WTC11 (cell line): ENCODE results near the gene STPG3. TPM values are rescaled to one million over a fixed set of nuclear protein-coding genes. Genes with fewer than 3 reads are reported as not detected.

Source experiments
- ATAC-seq: fragments of 200-7000 bp; cut with Tn5 transposase; 2 replicates; pipeline ENCODE4 v1.10.0; 2021; ENCODE audit warnings: mild to moderate bottlenecking, moderate library complexity
- CTCF ChIA-PET: fragments of 300-600 bp; sonication (Branson Sonifier 250); formaldehyde crosslinking; loops from one replicate; lab custom pipeline; 2021; ENCODE audit warnings: antibody characterized with exemption; lab: Charles Lee
- POLR2A ChIA-PET: fragments of 350-600 bp; sonication (Branson Sonifier 250); formaldehyde crosslinking; loops from one replicate; lab custom pipeline; 2021; ENCODE audit warnings: antibody characterized with exemption; lab: Charles Lee
- DNase-seq: peaks from one replicate; pipeline ENCODE4 v3.0.0; 2021; ENCODE audit warnings: low spot score
- H3K27ac Mint-ChIP-seq: 2 replicates; pipeline ENCODE4 v1.8.0; 2021; ENCODE audit warnings: mixed read lengths
- H3K27me3 Mint-ChIP-seq: 2 replicates; pipeline ENCODE4 v1.8.0; 2021; ENCODE audit warnings: low read depth, mild to moderate bottlenecking, moderate library complexity, mixed read lengths
- H3K36me3 Mint-ChIP-seq: 2 replicates; pipeline ENCODE4 v1.8.0; 2021; ENCODE audit warnings: mixed read lengths
- H3K4me1 Mint-ChIP-seq: 2 replicates; pipeline ENCODE4 v1.8.0; 2022; ENCODE audit warnings: mixed read lengths
- H3K4me3 Mint-ChIP-seq: 2 replicates; pipeline ENCODE4 v1.8.0; 2021; ENCODE audit warnings: mild to moderate bottlenecking, moderate library complexity, mixed read lengths
- H3K9me3 Mint-ChIP-seq: 2 replicates; pipeline ENCODE4 v1.8.0; 2021; ENCODE audit warnings: mixed read lengths
- AFF4 ChIP-seq: sonication (generic); formaldehyde crosslinking; IDR thresholded peaks from 2 replicates; pipeline ENCODE4 v1.8.1; 2023; ENCODE audit warnings: mild to moderate bottlenecking, missing genetic modification reagents, borderline replicate concordance
- ATF1 ChIP-seq: sonication (generic); formaldehyde crosslinking; IDR thresholded peaks from 2 replicates; pipeline ENCODE4 v1.8.1; 2023; ENCODE audit warnings: mild to moderate bottlenecking, moderate library complexity, missing genetic modification reagents
- CREM ChIP-seq: sonication (generic); formaldehyde crosslinking; IDR thresholded peaks from 2 replicates; pipeline ENCODE4 v1.8.1; 2022; ENCODE audit warnings: mild to moderate bottlenecking, missing genetic modification reagents, moderate library complexity
- E2F5 ChIP-seq: sonication (generic); formaldehyde crosslinking; IDR thresholded peaks from 2 replicates; pipeline ENCODE4 v1.8.1; 2022; ENCODE audit warnings: mild to moderate bottlenecking, moderate library complexity, missing genetic modification reagents
- EMX1 ChIP-seq: fragments of 250-450 bp; sonication (Bioruptor Pico); IDR thresholded peaks from 2 replicates; pipeline ENCODE4 v1.8.0; 2021; ENCODE audit warnings: mild to moderate bottlenecking
- ESRRA ChIP-seq: sonication (generic); formaldehyde crosslinking; IDR thresholded peaks from 2 replicates; pipeline ENCODE4 v1.8.1; 2022; ENCODE audit warnings: mild to moderate bottlenecking, missing genetic modification reagents, borderline replicate concordance
- FOXP1 ChIP-seq: sonication (generic); formaldehyde crosslinking; IDR thresholded peaks from 2 replicates; pipeline ENCODE4 v1.8.0; 2022; ENCODE audit warnings: missing genetic modification reagents, mild to moderate bottlenecking, moderate library complexity, borderline replicate concordance
- GABPB1 ChIP-seq: sonication (generic); formaldehyde crosslinking; IDR thresholded peaks from 2 replicates; pipeline ENCODE4 v1.8.1; 2023; ENCODE audit warnings: mild to moderate bottlenecking, missing genetic modification reagents
- HMGA2 ChIP-seq: fragments of 250-450 bp; sonication (Bioruptor Pico); IDR thresholded peaks from 2 replicates; pipeline ENCODE4 v1.4.0; 2021; ENCODE audit warnings: mild to moderate bottlenecking, moderate library complexity
- HMGXB4 ChIP-seq: sonication (generic); formaldehyde crosslinking; IDR thresholded peaks from 2 replicates; pipeline ENCODE4 v1.8.1; 2023; ENCODE audit warnings: mild to moderate bottlenecking, moderate library complexity, missing genetic modification reagents
- NFYB ChIP-seq: sonication (generic); formaldehyde crosslinking; conservative IDR thresholded peaks from 2 replicates; pipeline ENCODE4 v1.8.0; 2022; ENCODE audit warnings: low read depth, missing genetic modification reagents
- PRDM15 ChIP-seq: sonication (generic); formaldehyde crosslinking; IDR thresholded peaks from 2 replicates; pipeline ENCODE4 v1.8.0; 2022; ENCODE audit warnings: missing genetic modification reagents
- PRRX2 ChIP-seq: fragments of 250-450 bp; sonication (Bioruptor Pico); IDR thresholded peaks from 2 replicates; pipeline ENCODE4 v1.8.0; 2021; ENCODE audit warnings: mild to moderate bottlenecking
- SMAD4 ChIP-seq: sonication (generic); formaldehyde crosslinking; IDR thresholded peaks from 2 replicates; pipeline ENCODE4 v1.8.0; 2022; ENCODE audit warnings: mild to moderate bottlenecking, missing genetic modification reagents
- SP1 ChIP-seq: sonication (generic); formaldehyde crosslinking; conservative IDR thresholded peaks from 2 replicates; pipeline ENCODE4 v1.8.1; 2022; ENCODE audit warnings: missing genetic modification reagents
- USF2 ChIP-seq: sonication (generic); formaldehyde crosslinking; IDR thresholded peaks from 2 replicates; pipeline ENCODE4 v1.8.1; 2023; ENCODE audit warnings: mild to moderate bottlenecking, missing genetic modification reagents, moderate library complexity
- ZNF232 ChIP-seq: sonication (generic); formaldehyde crosslinking; IDR thresholded peaks from 2 replicates; pipeline ENCODE4 v1.8.0; 2022; ENCODE audit warnings: mild to moderate bottlenecking, missing genetic modification reagents
- ZNF317 ChIP-seq: sonication (generic); formaldehyde crosslinking; IDR thresholded peaks from 2 replicates; pipeline ENCODE4 v1.8.1; 2023; ENCODE audit warnings: low read depth, mild to moderate bottlenecking, moderate library complexity, missing genetic modification reagents, borderline replicate concordance
- ZNF396 ChIP-seq: fragments of 250-450 bp; sonication (Bioruptor Pico); IDR thresholded peaks from 2 replicates; pipeline ENCODE4 v1.8.0; 2021; ENCODE audit warnings: mild to moderate bottlenecking, moderate library complexity, borderline replicate concordance
- ZNF512 ChIP-seq: sonication (generic); formaldehyde crosslinking; IDR thresholded peaks from 2 replicates; pipeline ENCODE4 v1.8.1; 2022; ENCODE audit warnings: missing genetic modification reagents, borderline replicate concordance
- total RNA-seq: library from RNA; stranded (reverse); gene quantifications from 3 replicates; pipeline ENCODE4 v1.2.3, GENCODE V29; 2021
- TF ChIP-seq, protein P1 (sequence below): sonication (generic); formaldehyde crosslinking; IDR thresholded peaks from 2 replicates; pipeline ENCODE4 v1.8.0; 2022; ENCODE audit warnings: mild to moderate bottlenecking, missing genetic modification reagents
- TF ChIP-seq, protein P2 (sequence below): fragments of 250-450 bp; sonication (Bioruptor Pico); conservative IDR thresholded peaks from 2 replicates; pipeline ENCODE4 v1.9.0; 2021; ENCODE audit warnings: mild to moderate bottlenecking

STPG3 gene
- total RNA-seq, 1 experiment from 2014 or later: 0.26 TPM

DNA sequence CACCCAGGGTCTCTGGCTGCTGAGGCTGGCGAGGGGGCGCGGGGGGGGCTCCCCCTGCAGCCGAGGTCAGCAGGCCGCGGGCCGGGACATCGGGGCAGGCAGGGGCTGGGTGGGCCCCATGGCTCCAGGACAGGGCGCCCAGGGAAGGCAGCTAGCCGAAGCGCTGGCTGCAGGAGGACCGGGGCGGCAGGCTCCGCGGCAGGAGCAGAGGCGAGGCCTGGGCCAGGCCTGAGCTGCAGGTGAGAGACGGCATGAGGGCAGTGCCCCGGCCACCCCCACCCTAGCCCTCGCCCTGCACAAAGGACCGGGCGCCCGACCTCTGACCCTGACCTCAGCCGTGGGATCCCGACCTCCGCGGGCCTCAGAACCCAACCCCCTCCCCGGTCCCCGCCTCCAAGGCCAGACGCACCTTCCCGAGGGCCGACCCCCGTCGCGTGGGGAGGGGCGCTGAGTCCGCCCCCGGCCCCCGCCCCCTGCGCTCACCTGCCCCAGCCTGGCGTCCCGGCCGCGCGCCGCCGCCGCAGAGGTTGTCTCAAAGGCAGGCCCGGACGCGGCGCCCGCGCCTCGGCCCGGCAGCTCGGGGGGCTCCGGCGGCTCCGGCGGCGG, 29.5 kb upstream of the STPG3 start:
- no peak for TF ChIP-seq PRDM15 (CRISPR knock-in tag)
- TF ChIP-seq HMGA2: no peak
- TF ChIP-seq, protein P1, sequence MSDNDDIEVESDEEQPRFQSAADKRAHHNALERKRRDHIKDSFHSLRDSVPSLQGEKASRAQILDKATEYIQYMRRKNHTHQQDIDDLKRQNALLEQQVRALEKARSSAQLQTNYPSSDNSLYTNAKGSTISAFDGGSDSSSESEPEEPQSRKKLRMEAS (CRISPR knock-in tag): no peak; the same call in 1 of the 2 replicates
- no peak for TF ChIP-seq ZNF512 (CRISPR knock-in tag)
- no peak for TF ChIP-seq AFF4 (CRISPR knock-in tag)
- TF ChIP-seq SMAD4 (CRISPR knock-in tag): no peak
- no peak for TF ChIP-seq ZNF317 (CRISPR knock-in tag)
- no peak for TF ChIP-seq E2F5 (CRISPR knock-in tag)
- no peak for TF ChIP-seq EMX1
- no peak for TF ChIP-seq PRRX2 (CRISPR knock-in tag)
- TF ChIP-seq ESRRA (CRISPR knock-in tag): no peak
- no peak for TF ChIP-seq ZNF396 (CRISPR knock-in tag)
- TF ChIP-seq GABPB1 (CRISPR knock-in tag): no peak
- no peak for TF ChIP-seq NFYB (CRISPR knock-in tag)
- 0 out of 2 replicates have a peak, but pooled peaks have one; percentile 34 for TF ChIP-seq FOXP1 (CRISPR knock-in tag)
- TF ChIP-seq SP1 (CRISPR knock-in tag): peak; percentile 53; the same call in 1 of the 2 replicates
- TF ChIP-seq HMGXB4 (CRISPR knock-in tag): peak; percentile 45; the same call in 1 of the 2 replicates
- no peak for TF ChIP-seq USF2 (CRISPR knock-in tag)
- no peak for TF ChIP-seq ZNF232 (CRISPR knock-in tag)
- no peak for TF ChIP-seq ATF1
- TF ChIP-seq, protein P2, sequence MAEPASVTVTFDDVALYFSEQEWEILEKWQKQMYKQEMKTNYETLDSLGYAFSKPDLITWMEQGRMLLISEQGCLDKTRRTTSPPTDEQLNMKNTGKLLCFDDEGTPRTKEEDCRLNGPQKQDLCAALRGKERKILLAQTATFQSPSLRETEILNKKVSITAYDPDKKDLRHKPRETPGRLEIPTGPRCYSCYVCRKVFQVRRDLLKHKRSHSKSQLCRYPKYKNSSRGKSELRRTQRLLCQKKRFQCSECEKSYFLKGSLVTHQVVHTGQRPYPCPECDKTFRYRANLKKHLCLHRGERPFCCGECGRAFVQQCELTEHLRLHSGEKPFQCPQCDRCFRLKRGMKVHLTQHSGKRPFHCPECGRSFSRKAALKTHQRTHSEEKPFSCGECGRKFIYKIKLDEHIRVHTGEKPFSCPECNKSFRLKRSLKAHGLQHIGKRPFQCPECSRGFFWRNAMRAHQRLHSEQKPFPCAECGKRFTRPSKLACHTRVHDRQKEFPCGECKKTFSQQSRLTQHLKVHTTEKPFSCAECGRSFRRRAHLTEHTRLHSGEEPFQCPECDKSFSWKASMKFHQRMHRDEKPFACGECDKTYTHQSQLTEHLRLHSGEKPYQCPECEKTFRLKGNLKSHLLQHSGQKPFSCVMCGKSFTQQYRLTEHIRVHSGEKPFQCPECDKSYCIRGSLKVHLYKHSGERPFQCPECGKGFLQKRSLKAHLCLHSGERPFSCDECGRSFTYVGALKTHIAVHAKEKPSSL (CRISPR knock-in tag): no peak
- TF ChIP-seq CREM: no peak
- POLR2A ChIA-PET: interaction anchor here (2.8 kb wide), 1 partner anchor 21 kb away, joined by 12 read pairs; the partner anchor contains the start of gene TPRN

More for the DNA sequence above, 29.5 kb upstream of the STPG3 start:
- DNase-seq (peak; percentile 68), ATAC-seq (peak; percentile 9)
- CTCF ChIA-PET: interaction anchor here (0.6 to 8.9 kb wide), 14 partner anchors 14 to 496 kb away, joined by 3 to 143 read pairs (median 5); partner anchors contain the start of genes NPDC1, SAPCD2 and TPRN
- peaks cover 4% of the 10 kb centered on the region; the same call in 1 of the 2 replicates for H3K4me1 Mint-ChIP-seq
- no peak overlapping the region for H3K4me3 Mint-ChIP-seq
- H3K27ac Mint-ChIP-seq: no peak overlapping the region
- no peaks in the 10 kb centered on the region for H3K36me3 Mint-ChIP-seq
- H3K9me3 Mint-ChIP-seq: no peaks in the 10 kb centered on the region
- no peaks in the 10 kb centered on the region for H3K27me3 Mint-ChIP-seq
